Measurements from ENCODE around the gene SBDS.
A peak's percentile ranks its signal among the peaks of the same experiment; 100 is the strongest.
"Not testable (repeated sequence)": the region's sequence is repeated elsewhere in the genome, so short reads cannot be mapped to it uniquely, and the experiment has no call there.

SBDS gene

GRCh38 chr7:67008260-67008659, 12.9 kb upstream of the SBDS start:
- TF ChIP-seq EZH2phosphoT487 (IDR thresholded peaks at IDR 0.05; ENCODE audit: borderline replicate concordance, low read length) (no peak), CTCF (IDR thresholded peaks at IDR 0.05; ENCODE audit: low read depth, low read length, poor library complexity, severe bottlenecking) (no peak)
- peaks cover 58% of the 10 kb centered on the region for H3K36me3 ChIP-seq (ENCODE audit: control insufficient read depth, low read length)

GRCh38 chr7:67006965-67007364, 11.6 kb upstream of the SBDS start:
- Histone ChIP-seq H3K36me3 (ENCODE audit: control insufficient read depth, low read length) (peaks cover 63% of the 10 kb centered on the region), H3K9me2 (replicated peaks; ENCODE audit: control insufficient read depth, low read length) (no peaks in the 10 kb centered on the region), H3K27ac (ENCODE audit: low read depth, low read length) (no peak overlapping the region), H3K4me3 (ENCODE audit: low read length) (no peak overlapping the region), H3K27me3 (ENCODE audit: control insufficient read depth, low read length) (no peaks in the 10 kb centered on the region), H4K20me1 (ENCODE audit: control insufficient read depth, insufficient read depth, low read depth, low read length) (no peaks in the 10 kb centered on the region), H3F3A (ENCODE audit: control insufficient read depth, insufficient read depth) (no peaks in the 10 kb centered on the region), H3K9me3 (ENCODE audit: control insufficient read depth, insufficient read depth, low read length) (no peaks in the 10 kb centered on the region), H3K79me2 (ENCODE audit: control insufficient read depth, low read length) (peaks cover 40% of the 10 kb centered on the region), H3K4me2 (ENCODE audit: low read length) (no peak overlapping the region), H3K4me1 (ENCODE audit: control insufficient read depth, low read length) (peaks cover 4% of the 10 kb centered on the region; the same call in 1 of the 2 replicates)
- TF ChIP-seq EZH2phosphoT487 (IDR thresholded peaks at IDR 0.05; ENCODE audit: borderline replicate concordance, low read length) (no peak), CTCF (IDR thresholded peaks at IDR 0.05; ENCODE audit: low read depth, low read length, poor library complexity, severe bottlenecking) (no peak)

More at GRCh38 chr7:67008260-67008659, 12.9 kb upstream of the SBDS start:
- Histone ChIP-seq H3K27ac (ENCODE audit: low read depth, low read length) (no peak overlapping the region), H3K79me2 (ENCODE audit: control insufficient read depth, low read length) (peaks cover 30% of the 10 kb centered on the region), H3K9me3 (ENCODE audit: control insufficient read depth, insufficient read depth, low read length) (no peaks in the 10 kb centered on the region), H4K20me1 (ENCODE audit: control insufficient read depth, insufficient read depth, low read depth, low read length) (no peaks in the 10 kb centered on the region), H3K9me2 (replicated peaks; ENCODE audit: control insufficient read depth, low read length) (no peaks in the 10 kb centered on the region), H3K4me3 (ENCODE audit: low read length) (no peak overlapping the region), H3K27me3 (ENCODE audit: control insufficient read depth, low read length) (no peaks in the 10 kb centered on the region), H3F3A (ENCODE audit: control insufficient read depth, insufficient read depth) (no peaks in the 10 kb centered on the region), H3K4me2 (ENCODE audit: low read length) (no peak overlapping the region), H3K4me1 (ENCODE audit: control insufficient read depth, low read length) (peaks cover 4% of the 10 kb centered on the region; the same call in 1 of the 2 replicates)

- H3F3A ChIP-seq (ENCODE audit: control insufficient read depth, insufficient read depth); H3K4me3 ChIP-seq (ENCODE audit: low read length); H4K20me1 ChIP-seq (ENCODE audit: control insufficient read depth, insufficient read depth, low read depth, low read length); H3K9me2 ChIP-seq (replicated peaks; ENCODE audit: control insufficient read depth, low read length); H3K9me3 ChIP-seq (ENCODE audit: control insufficient read depth, insufficient read depth, low read length); H3K4me1 ChIP-seq (ENCODE audit: control insufficient read depth, low read length); H3K4me2 ChIP-seq (ENCODE audit: low read length); H3K27ac ChIP-seq (ENCODE audit: low read depth, low read length); H3K27me3 ChIP-seq (ENCODE audit: control insufficient read depth, low read length): not testable (repeated sequence)
- peaks cover 48% of the 10 kb centered on the region for H3K36me3 ChIP-seq (ENCODE audit: control insufficient read depth, low read length)
- H3K79me2 ChIP-seq (ENCODE audit: control insufficient read depth, low read length), result peaks cover 47% of the 10 kb centered on the region
These were observed 8.8 kb upstream of the SBDS start for GRCh38 chr7:67004145-67004544.

GRCh38 chr7:67000601-67001258, 5.3 kb upstream of the SBDS start:
- not testable (repeated sequence) for H3K4me1 ChIP-seq (ENCODE audit: control insufficient read depth, low read length); H3K27me3 ChIP-seq (ENCODE audit: control insufficient read depth, low read length); H3K9me2 ChIP-seq (replicated peaks; ENCODE audit: control insufficient read depth, low read length); H3K4me2 ChIP-seq (ENCODE audit: low read length); H4K20me1 ChIP-seq (ENCODE audit: control insufficient read depth, insufficient read depth, low read depth, low read length); H3K4me3 ChIP-seq (ENCODE audit: low read length); H3F3A ChIP-seq (ENCODE audit: control insufficient read depth, insufficient read depth); H3K9me3 ChIP-seq (ENCODE audit: control insufficient read depth, insufficient read depth, low read length); H3K27ac ChIP-seq (ENCODE audit: low read depth, low read length)
- peak; percentile 47 for TF ChIP-seq CTCF (IDR thresholded peaks at IDR 0.05; ENCODE audit: low read depth, low read length, poor library complexity, severe bottlenecking)
- H3K79me2 ChIP-seq (ENCODE audit: control insufficient read depth, low read length), result peaks cover 54% of the 10 kb centered on the region
- H3K36me3 ChIP-seq (ENCODE audit: control insufficient read depth, low read length), result peaks cover 27% of the 10 kb centered on the region

GRCh38 chr7:66996444-66997191, 1.2 kb upstream of the SBDS start, which contains the start of gene TYW1:
TYW1 (plus strand) TSS chr7:66996833; CDS start chr7:66996979, 146 bp downstream.
- peaks cover 22% of the 10 kb centered on the region for H3K4me1 ChIP-seq (ENCODE audit: control insufficient read depth, low read length)
- H3K27me3 ChIP-seq (ENCODE audit: control insufficient read depth, low read length); H3K9me2 ChIP-seq (replicated peaks; ENCODE audit: control insufficient read depth, low read length); H3K9me3 ChIP-seq (ENCODE audit: control insufficient read depth, insufficient read depth, low read length); H3F3A ChIP-seq (ENCODE audit: control insufficient read depth, insufficient read depth); H4K20me1 ChIP-seq (ENCODE audit: control insufficient read depth, insufficient read depth, low read depth, low read length): not testable (repeated sequence)
- peaks cover 25% of the 10 kb centered on the region for H3K36me3 ChIP-seq (ENCODE audit: control insufficient read depth, low read length)
- peak within 1 kb of the TSS; percentile 53 for H3K27ac ChIP-seq (ENCODE audit: low read depth, low read length)
- H3K79me2 ChIP-seq (ENCODE audit: control insufficient read depth, low read length), result peaks cover 57% of the 10 kb centered on the region
- H3K4me2 ChIP-seq (ENCODE audit: low read length), result peak within 1 kb of the TSS; percentile 80
- H3K4me3 ChIP-seq (ENCODE audit: low read length), result peak within 1 kb of the TSS; percentile 74
